SK-N-SH (cell line): ENCODE measurements around the gene HSFX2. TPM values are rescaled to one million over a fixed set of nuclear protein-coding genes. Genes with fewer than 3 reads are reported as not detected.
"Not testable (repeated sequence)": the region's sequence is repeated elsewhere in the genome, so short reads cannot be mapped to it uniquely, and the experiment has no call there.

Experiments
- CTCF ChIA-PET: fragments of 300-600, 350-600 bp; formaldehyde crosslinking; extraction: SDS; loops from one replicate; lab custom pipeline; 2021; lab: Yijun Ruan, JAX
- POLR2A ChIA-PET: fragments of 350-600 bp; sonication (Branson Sonifier 250); formaldehyde crosslinking; extraction: SDS; loops from one replicate; lab custom pipeline; 2020; ENCODE audit warnings: antibody characterized with exemption, inconsistent platforms; lab: Yijun Ruan, JAX
- DNase-seq: peaks from one replicate; pipeline ENCODE4 v3.0.0; 2012
- H2AFZ ChIP-seq: fragments of 200-600 bp; sonication (generic); 2 replicates; pipeline ENCODE4 v1.8.1; 2016; ENCODE audit warnings: antibody characterized with exemption, mild to moderate bottlenecking, low read depth
- H3F3A ChIP-seq: fragments of 200-600 bp; sonication (generic); replicated peaks from 2 replicates; pipeline ENCODE3; 2016; ENCODE audit warnings: antibody characterized with exemption, mild to moderate bottlenecking; ENCODE audit not compliant: insufficient read depth
- H3K27ac ChIP-seq, 2 experiments: fragments of 200-500 bp in 1 of 2; fragments of 200-600 bp in 1 of 2; sonication (Bioruptor generic) in 1 of 2; sonication (generic), shearing (Covaris generic) in 1 of 2; 2 replicates each; pipeline versions ENCODE4 v1.5.1 to v1.6.1; 2014 to 2016; ENCODE audit warnings: low read depth in 2 of 2, inconsistent platforms in 1 of 2, low read length in 1 of 2, mild to moderate bottlenecking in 1 of 2, mixed read lengths in 1 of 2
- H3K27me3 ChIP-seq: fragments of 200-600 bp; sonication (generic), shearing (Covaris generic); 2 replicates; pipeline ENCODE4 v1.6.1; 2016; ENCODE audit warnings: mixed run types; ENCODE audit not compliant: insufficient read depth
- H3K36me3 ChIP-seq, 2 experiments: fragments of 200-500 bp in 1 of 2; fragments of 200-600 bp in 1 of 2; sonication (Bioruptor generic) in 1 of 2; sonication (generic) in 1 of 2; replicated peaks in 1 of 2; 2 replicates each; pipeline versions ENCODE3 to v1.5.1; 2014 to 2016; ENCODE audit warnings: low read length in 1 of 2, mild to moderate bottlenecking in 1 of 2; ENCODE audit not compliant: insufficient read depth in 2 of 2, control insufficient read depth in 1 of 2
- H3K4me1 ChIP-seq, 2 experiments: fragments of 200-500 bp in 1 of 2; fragments of 200-600 bp in 1 of 2; sonication (Bioruptor generic) in 1 of 2; sonication (generic), shearing (Covaris generic) in 1 of 2; 2 replicates each; pipeline versions ENCODE4 v1.5.1 to v1.6.1; 2014 to 2016; ENCODE audit warnings: low read depth in 1 of 2, low read length in 1 of 2, mixed run types in 1 of 2; ENCODE audit not compliant: insufficient read depth in 2 of 2, control insufficient read depth in 1 of 2
- H3K4me2 ChIP-seq: fragments of 200-600 bp; sonication (generic), shearing (Covaris generic); 2 replicates; pipeline ENCODE4 v1.6.1; 2017; ENCODE audit warnings: mixed run types
- H3K4me3 ChIP-seq, 2 experiments: fragments of 200-500 bp in 1 of 2; fragments of 200-600 bp in 1 of 2; sonication (Bioruptor generic) in 1 of 2; sonication (generic), shearing (Covaris generic) in 1 of 2; 2 replicates each; pipeline versions ENCODE4 v1.5.1 to v1.8.1; 2014 to 2016; ENCODE audit warnings: low read depth in 2 of 2, inconsistent platforms in 1 of 2, low read length in 1 of 2, mild to moderate bottlenecking in 1 of 2, mixed read lengths in 1 of 2, moderate library complexity in 1 of 2
- H3K79me2 ChIP-seq: fragments of 200-600 bp; sonication (generic); 2 replicates; pipeline ENCODE4 v1.8.1; 2017; ENCODE audit warnings: mild to moderate bottlenecking; ENCODE audit not compliant: insufficient read depth
- H3K9ac ChIP-seq: fragments of 200-600 bp; sonication (generic); 2 replicates; pipeline ENCODE4 v1.6.1; 2017; ENCODE audit warnings: mixed run types
- H3K9me2 ChIP-seq: fragments of 200-600 bp; sonication (generic); 2 replicates; pipeline ENCODE4 v1.6.1; 2017; ENCODE audit warnings: mixed run types
- H3K9me3 ChIP-seq: fragments of 200-600 bp; sonication (generic); 2 replicates; pipeline ENCODE4 v1.6.1; 2017; ENCODE audit warnings: mixed run types, mild to moderate bottlenecking, moderate library complexity
- H4K20me1 ChIP-seq: fragments of 200-600 bp; sonication (generic); 2 replicates; pipeline ENCODE4 v1.6.1; 2017; ENCODE audit warnings: mild to moderate bottlenecking, mixed run types; ENCODE audit not compliant: insufficient read depth
- WGBS: methylation state at CpG from one replicate; pipeline ENCODE4 v1.1.6; 2017; ENCODE audit warnings: low lambda C conversion rate; 5-methylcytosine and 5-hydroxymethylcytosine counted together
- polyA plus RNA-seq, 3 experiments: library from polyadenylated mRNA; depleted of rRNA; stranded (reverse); fragments of >200 nt; gene quantifications; 2 replicates each; pipeline ENCODE4 v1.2.3, GENCODE V29; 2012

HSFX2 gene
- polyA plus RNA-seq, 1 of the 3 experiments (the other 2 are of a cell fraction): 0.07 TPM

- H3K27ac ChIP-seq, H3K4me2 ChIP-seq, H3K79me2 ChIP-seq, DNase-seq, H3K9me3 ChIP-seq, H3K36me3 ChIP-seq, H3F3A ChIP-seq, H3K9ac ChIP-seq, H3K9me2 ChIP-seq, H3K4me1 ChIP-seq, H4K20me1 ChIP-seq, H3K4me3 ChIP-seq, H2AFZ ChIP-seq, CTCF ChIA-PET, POLR2A ChIA-PET, H3K27me3 ChIP-seq: not testable (repeated sequence)
- no CpG with 5 or more reads among the region's 1 CpG for WGBS
Measured at GRCh38 chrX:149550454-149550853, 44.7 kb downstream of the HSFX2 start.

GRCh38 chrX:149549701-149550100 is 45.4 kb downstream of the HSFX2 start, which contains the start of gene HSFX3:
HSFX3 (minus strand) TSS chrX:149549924; CDS start chrX:149549852, 72 bp downstream.
- no CpG with 5 or more reads among the region's 6 CpGs for WGBS
- H3K9ac ChIP-seq, H3K9me2 ChIP-seq, H3K79me2 ChIP-seq, POLR2A ChIA-PET, H2AFZ ChIP-seq, H3K9me3 ChIP-seq, DNase-seq, H3F3A ChIP-seq, H3K4me1 ChIP-seq, H3K4me3 ChIP-seq, H3K4me2 ChIP-seq, CTCF ChIA-PET, H4K20me1 ChIP-seq, H3K27me3 ChIP-seq, H3K27ac ChIP-seq, H3K36me3 ChIP-seq: not testable (repeated sequence)

- H3F3A ChIP-seq, H3K79me2 ChIP-seq, H3K27me3 ChIP-seq, H3K4me2 ChIP-seq, DNase-seq, H3K4me1 ChIP-seq, CTCF ChIA-PET, H3K4me3 ChIP-seq, H3K9ac ChIP-seq, H3K36me3 ChIP-seq, H4K20me1 ChIP-seq, H3K9me2 ChIP-seq, POLR2A ChIA-PET, H3K27ac ChIP-seq, H2AFZ ChIP-seq, H3K9me3 ChIP-seq: not testable (repeated sequence)
- no CpG with 5 or more reads among the region's 3 CpGs for WGBS
Measured at GRCh38 chrX:149547782-149548181, 47.3 kb downstream of the HSFX2 start.

- H3K9me2 ChIP-seq, H3K4me2 ChIP-seq, H3K36me3 ChIP-seq, H3K9me3 ChIP-seq, H3K4me3 ChIP-seq, H3F3A ChIP-seq, H3K9ac ChIP-seq, H3K79me2 ChIP-seq, H2AFZ ChIP-seq, H3K27ac ChIP-seq, POLR2A ChIA-PET, DNase-seq, H3K4me1 ChIP-seq, H3K27me3 ChIP-seq, CTCF ChIA-PET, H4K20me1 ChIP-seq: not testable (repeated sequence)
- 33% methylated on average over 1 of the region's 1 CpG for WGBS
Measured at GRCh38 chrX:149546962-149547361, 48.2 kb downstream of the HSFX2 start.
